Stimulated activated naive B cell treated with anti-CD40 and anti-IgM and Interleukin-4, amounts not matched to agents 10 μg/mL and 1 μg/mL and 100 μg/mL, for 72 hours (primary cell): ENCODE measurements around the gene ZNF546.
A peak's percentile ranks its signal among the peaks of the same experiment; 100 is the strongest.
"Not testable (repeated sequence)": the region's sequence is repeated elsewhere in the genome, so short reads cannot be mapped to it uniquely, and the experiment has no call there.

Source experiments
- ATAC-seq, 2 donors: fragments of 150-1000 bp; cut with Tn5 transposase; replicated peaks; 2 replicates each; pipeline ENCODE4 v1.10.0; 2021; ENCODE audit warnings: moderate library complexity in 1 of 2
- DNase-seq: peaks from one replicate; pipeline ENCODE4 v3.0.0; 2021
- H3K27ac Mint-ChIP-seq: one replicate; pipeline ENCODE4 v1.8.0; 2022; ENCODE audit warnings: mild to moderate bottlenecking, mixed read lengths
- H3K27me3 Mint-ChIP-seq, 2 donors: one replicate each; pipeline ENCODE4 v1.8.0; 2022; ENCODE audit warnings: mixed read lengths in 2 of 2
- H3K36me3 Mint-ChIP-seq, 2 donors: one replicate each; pipeline ENCODE4 v1.8.0; 2022; ENCODE audit warnings: mixed read lengths in 2 of 2, mild to moderate bottlenecking in 1 of 2
- H3K4me1 Mint-ChIP-seq, 2 donors: one replicate each; pipeline ENCODE4 v1.8.0; 2022; ENCODE audit warnings: mixed read lengths in 2 of 2, mild to moderate bottlenecking in 1 of 2
- H3K4me3 Mint-ChIP-seq, 2 donors: one replicate each; pipeline ENCODE4 v1.8.0; 2022; ENCODE audit warnings: mild to moderate bottlenecking in 2 of 2, mixed read lengths in 2 of 2, moderate library complexity in 1 of 2
- H3K9me3 Mint-ChIP-seq, 2 donors: one replicate each; pipeline ENCODE4 v1.8.0; 2022; ENCODE audit warnings: mixed read lengths in 2 of 2, mild to moderate bottlenecking in 1 of 2

Gene ZNF546

DNA sequence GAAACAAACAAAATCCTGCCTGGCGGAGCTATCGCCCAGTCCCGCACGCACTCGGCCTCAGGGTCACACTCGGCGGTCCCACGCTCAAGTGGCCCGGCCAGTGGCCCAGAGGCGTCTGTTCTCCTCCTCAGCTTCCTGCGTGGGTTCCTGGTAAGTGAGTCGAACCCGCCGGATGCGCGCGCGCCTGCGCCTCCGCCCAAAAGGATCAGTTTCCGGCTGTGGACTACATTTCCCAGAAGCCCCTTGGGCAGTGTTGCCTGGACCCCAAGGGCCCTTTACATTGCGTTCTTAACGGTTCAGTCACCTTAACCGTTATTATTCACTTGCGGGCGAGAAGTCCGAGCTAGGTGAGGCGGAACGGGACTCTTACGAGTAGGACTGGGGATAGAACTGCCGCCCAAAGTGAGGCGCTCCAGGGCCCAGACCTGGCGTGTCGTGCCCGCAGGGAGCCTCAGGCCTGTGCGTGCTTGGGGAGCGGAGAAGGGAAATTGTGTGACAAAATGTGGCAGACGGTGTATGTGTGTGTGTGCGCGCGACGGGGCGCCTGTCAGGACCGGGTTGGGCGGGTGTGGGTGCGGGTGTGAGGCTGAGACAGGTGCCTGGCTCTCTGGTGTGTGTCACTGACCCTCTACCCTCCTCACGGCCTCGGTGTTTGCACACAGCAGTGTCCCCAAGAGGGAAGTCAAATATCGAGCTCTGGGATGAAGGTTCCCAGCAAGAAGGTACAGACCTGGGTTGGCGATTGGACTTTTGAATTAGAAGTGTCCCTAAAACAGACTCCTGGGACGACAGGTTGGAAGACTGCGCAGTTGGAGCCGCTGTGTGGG is at the start of gene ZNF546:
ZNF546 (plus strand) TSS at position 250 of the 827 bp plus-strand sequence. CDS start 1,267 bp downstream, outside the sequence.
- ATAC-seq (peak; percentile 93 to 96), DNase-seq (peak; percentile 93)
- Mint-ChIP-seq H3K4me1 (peaks cover 11 to 32% of the 10 kb centered on the region in 2 donors), H3K27ac (peak within 1 kb of the TSS; percentile 97), H3K27me3 (no peaks in the 10 kb centered on the region), H3K9me3 (peaks cover 5% of the 10 kb centered on the region in 2 donors), H3K4me3 (peak within 1 kb of the TSS; percentile 90 to 95), H3K36me3 (peaks cover 13 to 23% of the 10 kb centered on the region in 2 donors)

DNA sequence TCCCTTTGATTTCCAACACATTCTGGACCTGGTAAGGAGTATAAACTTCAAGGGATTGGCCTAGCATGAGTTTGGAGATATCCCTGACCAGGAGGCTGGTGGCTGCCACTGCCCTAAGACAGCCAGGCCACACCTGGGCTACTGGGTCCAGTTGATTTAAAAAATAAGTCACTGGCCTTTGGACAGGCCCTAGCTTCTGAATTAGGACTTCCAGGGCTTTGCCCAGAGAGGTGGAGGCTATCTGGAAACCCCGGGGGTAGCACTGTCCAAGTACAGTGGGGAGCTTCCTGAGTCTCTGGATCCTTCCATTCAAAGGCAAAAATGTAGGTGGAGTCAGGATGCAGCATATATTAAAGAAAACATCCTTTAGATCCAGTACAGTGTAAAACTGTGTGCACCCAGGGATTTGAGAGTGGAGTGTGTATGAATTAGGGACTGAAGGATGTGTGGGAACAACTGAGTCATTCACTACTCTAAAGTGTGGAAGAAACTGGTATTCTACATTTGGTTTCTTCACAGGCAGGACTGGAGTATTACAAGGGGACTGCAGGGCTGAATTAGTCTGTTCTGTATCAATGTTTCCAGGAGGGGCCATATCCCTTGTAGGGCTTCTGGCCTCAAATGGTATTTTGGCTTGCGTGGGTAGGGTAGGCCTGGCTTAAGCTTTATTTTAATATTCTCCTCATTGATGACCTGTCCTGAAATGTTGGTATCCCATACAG is 47.7 kb upstream of the ZNF546 start:
- ATAC-seq, result no peak
- peaks cover 3 to 5% of the 10 kb centered on the region in 2 donors for H3K9me3 Mint-ChIP-seq
- no peaks in the 10 kb centered on the region for H3K27me3 Mint-ChIP-seq
- H3K4me1 Mint-ChIP-seq, result peaks cover 47 to 89% of the 10 kb centered on the region in 2 donors
- H3K4me3 Mint-ChIP-seq, result no peak overlapping the region
- DNase-seq, result no peak
- peaks cover 2 to 23% of the 10 kb centered on the region in 2 donors for H3K36me3 Mint-ChIP-seq
- no peak overlapping the region for H3K27ac Mint-ChIP-seq

DNA sequence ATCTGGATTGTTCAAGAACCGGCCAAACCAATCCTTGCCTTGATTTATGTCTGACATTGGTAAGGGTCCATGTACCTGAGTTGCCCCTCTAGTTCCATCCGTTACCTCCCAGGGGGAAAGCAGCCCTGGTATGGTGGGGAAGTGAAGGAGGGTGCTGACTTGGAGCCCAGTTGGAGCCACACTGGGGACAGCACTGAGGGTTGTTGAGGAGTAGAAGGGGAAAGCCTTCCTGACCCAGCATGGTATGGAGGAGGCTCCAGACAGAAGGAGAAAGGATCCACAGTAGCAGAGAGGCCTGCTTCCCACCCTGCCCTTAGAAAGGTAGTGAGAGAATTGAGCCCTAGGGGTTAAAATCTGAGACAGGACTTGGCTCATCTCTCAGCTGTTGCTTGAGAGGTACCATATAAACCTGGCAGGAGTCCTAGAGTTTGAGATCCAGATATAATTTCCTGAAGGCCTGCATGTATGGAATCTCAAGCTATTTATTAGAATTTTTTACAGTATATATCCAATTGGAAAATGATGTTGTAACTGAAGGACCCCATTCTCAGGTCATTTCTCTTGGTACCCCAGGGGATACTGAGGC is 45.7 kb upstream of the ZNF546 start:
- Mint-ChIP-seq H3K9me3 (peaks cover 3 to 5% of the 10 kb centered on the region in 2 donors), H3K36me3 (peaks cover 5 to 21% of the 10 kb centered on the region in 2 donors), H3K4me1 (peaks cover 48 to 84% of the 10 kb centered on the region in 2 donors), H3K27me3 (no peaks in the 10 kb centered on the region), H3K27ac (peak overlapping the region; percentile 70), H3K4me3 (no peak overlapping the region)
- DNase-seq, result no peak
- ATAC-seq, result no peak

DNA sequence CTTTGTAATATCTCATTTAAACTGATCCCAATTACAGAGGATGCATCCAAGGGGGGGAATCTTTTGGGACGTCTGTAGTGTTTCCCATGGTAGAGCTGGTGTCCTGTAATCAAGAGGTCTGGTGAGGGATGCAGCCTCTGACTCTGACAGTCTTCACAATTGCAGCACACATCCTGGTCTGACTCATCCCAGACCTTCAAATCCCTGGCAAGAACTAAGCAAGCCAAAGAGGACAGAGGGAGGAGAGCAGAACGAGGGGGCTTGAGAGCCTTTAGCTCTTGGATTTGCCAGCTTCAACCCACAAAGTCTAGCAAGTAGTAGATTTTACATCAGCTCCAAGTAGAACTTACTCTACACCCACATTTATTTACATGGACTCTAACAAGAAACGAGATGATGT is 45.2 kb upstream of the ZNF546 start:
- Mint-ChIP-seq H3K36me3 (peaks cover 5 to 21% of the 10 kb centered on the region in 2 donors), H3K4me1 (peaks cover 46 to 79% of the 10 kb centered on the region in 2 donors), H3K27me3 (no peaks in the 10 kb centered on the region), H3K9me3 (peaks cover 3 to 5% of the 10 kb centered on the region in 2 donors), H3K27ac (peak overlapping the region; percentile 89), H3K4me3 (peak overlapping the region in 1 of 2 donors; percentile 44)
- DNase-seq (no peak), ATAC-seq (no peak)

DNA sequence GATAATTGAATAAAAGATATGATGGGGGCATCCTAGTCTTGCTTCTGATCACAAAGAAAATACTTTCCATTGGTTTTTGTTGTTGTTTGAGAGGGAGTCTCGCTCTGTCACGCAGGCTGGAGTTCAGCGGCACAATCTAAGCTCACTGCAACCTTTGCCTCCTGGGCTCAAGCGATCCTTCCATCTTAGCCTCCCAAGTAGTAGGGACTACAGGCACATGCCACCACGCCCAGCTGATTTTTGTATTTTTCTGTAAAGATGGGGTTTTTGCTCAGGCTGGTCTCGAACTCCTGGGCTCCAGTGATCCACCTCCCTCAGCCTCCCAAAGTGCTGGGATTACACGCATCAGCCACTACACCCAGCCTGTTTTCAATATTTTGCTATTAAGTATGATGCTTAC is 42.9 kb upstream of the ZNF546 start:
- peaks cover 2 to 3% of the 10 kb centered on the region in 2 donors for H3K9me3 Mint-ChIP-seq
- DNase-seq (no peak), ATAC-seq (peak; percentile 24 to 32)
- H3K36me3 Mint-ChIP-seq, result peaks cover 5 to 17% of the 10 kb centered on the region in 2 donors
- H3K4me3 Mint-ChIP-seq, result peak overlapping the region in 1 of 2 donors; percentile 57
- peak overlapping the region; percentile 86 for H3K27ac Mint-ChIP-seq
- peaks cover 43 to 73% of the 10 kb centered on the region in 2 donors for H3K4me1 Mint-ChIP-seq
- H3K27me3 Mint-ChIP-seq, result no peaks in the 10 kb centered on the region

DNA sequence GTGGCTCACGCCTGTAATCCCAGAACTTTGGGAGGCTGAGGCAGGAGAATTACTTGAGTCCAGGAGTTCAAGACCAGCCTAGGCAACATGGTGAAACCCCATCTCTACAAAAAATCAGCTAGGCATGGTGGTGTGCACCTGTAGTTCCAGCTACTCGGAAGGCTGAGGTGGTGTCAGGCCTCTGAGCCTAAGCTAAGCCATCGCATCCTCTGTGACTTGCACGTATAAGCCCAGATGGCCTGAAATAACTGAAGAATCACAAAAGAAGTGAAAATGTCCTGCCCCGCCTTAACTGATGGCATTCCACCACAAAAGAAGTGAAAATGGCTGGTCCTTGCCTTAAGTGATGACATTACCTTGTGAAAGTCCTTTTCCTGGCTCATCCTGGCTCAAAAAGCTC is 39.0 kb upstream of the ZNF546 start:
- H3K27ac Mint-ChIP-seq, result peak overlapping the region; percentile 82
- H3K9me3 Mint-ChIP-seq, H3K27me3 Mint-ChIP-seq, H3K4me3 Mint-ChIP-seq, H3K36me3 Mint-ChIP-seq, DNase-seq, ATAC-seq: not testable (repeated sequence)
- H3K4me1 Mint-ChIP-seq, result peaks cover 32 to 56% of the 10 kb centered on the region in 2 donors

DNA sequence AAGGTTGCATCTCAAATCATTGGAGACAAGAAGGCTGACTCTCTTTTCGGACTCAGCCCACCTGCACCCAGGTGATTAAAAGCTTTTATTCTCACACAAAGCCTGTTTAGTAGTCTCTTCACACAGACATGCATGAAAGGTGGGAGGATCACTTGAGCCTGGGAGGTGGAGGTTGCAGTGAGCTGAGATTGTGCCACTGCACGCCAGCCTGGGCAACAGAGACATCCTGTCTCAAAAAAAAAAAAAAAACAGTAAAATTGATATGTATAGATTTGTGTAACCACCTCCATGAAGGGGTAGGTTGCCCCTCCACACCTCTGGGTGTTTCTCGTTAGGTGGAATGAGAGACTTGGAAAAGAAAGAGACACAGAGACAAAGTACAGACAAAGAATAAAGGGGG is 37.9 kb upstream of the ZNF546 start:
- DNase-seq, H3K36me3 Mint-ChIP-seq, H3K27me3 Mint-ChIP-seq, H3K9me3 Mint-ChIP-seq: not testable (repeated sequence)
- Mint-ChIP-seq H3K27ac (peak overlapping the region; percentile 14), H3K4me1 (peaks cover 25 to 50% of the 10 kb centered on the region in 2 donors), H3K4me3 (peak overlapping the region; percentile 15 to 16)
- ATAC-seq, result peak; percentile 36 to 55

DNA sequence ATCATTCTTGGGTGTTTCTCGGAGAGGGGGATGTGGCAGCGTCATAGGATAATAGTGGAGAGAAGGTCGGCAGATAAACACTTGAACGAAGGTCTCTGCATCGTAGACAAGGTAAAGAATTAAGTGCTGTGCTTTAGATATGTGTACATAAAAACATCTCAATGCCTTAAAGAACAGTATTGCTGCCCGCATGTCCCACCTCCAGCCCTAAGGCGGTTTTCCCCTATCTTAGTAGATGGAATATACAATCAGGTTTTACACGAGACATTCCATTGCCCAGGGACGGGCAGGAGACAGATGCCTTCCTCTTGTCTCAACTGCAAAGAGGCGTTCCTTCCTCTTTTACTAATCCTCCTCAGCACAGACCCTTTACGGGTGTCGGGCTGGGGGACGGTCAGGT is 37.5 kb upstream of the ZNF546 start:
- H3K27me3 Mint-ChIP-seq, DNase-seq, H3K36me3 Mint-ChIP-seq, ATAC-seq, H3K9me3 Mint-ChIP-seq: not testable (repeated sequence)
- Mint-ChIP-seq H3K4me1 (peaks cover 27 to 49% of the 10 kb centered on the region in 2 donors), H3K27ac (peak overlapping the region; percentile 75), H3K4me3 (peak overlapping the region; percentile 15 to 16)

DNA sequence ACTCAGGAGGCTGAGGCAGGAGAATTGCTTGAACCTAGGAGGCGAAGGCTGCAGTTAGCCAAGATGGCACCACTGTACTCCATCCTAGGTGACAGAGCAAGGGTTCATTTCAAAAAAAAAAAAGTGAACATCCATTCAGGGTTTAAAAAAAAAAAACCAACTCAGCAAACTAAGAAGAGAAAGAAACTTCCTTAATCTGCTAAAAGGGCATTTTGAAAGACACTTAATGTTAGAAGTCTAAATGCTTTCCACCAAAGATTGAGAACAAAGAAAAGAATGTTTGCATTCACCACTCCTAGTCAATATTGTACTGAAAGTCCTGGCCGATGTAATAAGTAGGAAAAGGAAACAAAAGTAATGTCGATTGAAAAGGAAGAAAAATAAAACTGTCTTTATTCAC is 33.0 kb upstream of the ZNF546 start:
- H3K9me3 Mint-ChIP-seq, result no peaks in the 10 kb centered on the region

DNA sequence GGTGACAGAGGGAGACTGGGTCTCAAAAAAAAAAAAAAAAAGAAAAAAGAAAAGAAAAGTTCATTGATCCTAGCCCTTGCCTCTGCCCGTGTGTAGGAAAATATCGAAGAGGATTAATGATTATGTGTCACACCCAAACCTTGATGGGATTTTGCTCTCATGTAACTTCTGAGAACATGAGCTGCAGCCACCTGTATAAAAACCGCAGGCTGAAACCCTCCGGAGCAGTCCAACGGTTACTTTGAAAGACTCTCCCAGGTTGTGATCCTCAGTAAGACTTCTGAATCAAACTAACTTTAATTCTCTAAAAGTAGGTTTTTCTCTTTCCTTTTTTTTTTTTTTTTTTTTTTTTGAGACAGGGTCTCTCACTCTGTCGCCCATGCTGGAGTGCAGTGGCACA is 30.2 kb upstream of the ZNF546 start:
- Mint-ChIP-seq H3K4me1 (peaks cover 17 to 31% of the 10 kb centered on the region in 2 donors), H3K4me3 (no peak overlapping the region), H3K27ac (no peak overlapping the region), H3K27me3 (no peaks in the 10 kb centered on the region), H3K36me3 (peaks cover 7 to 19% of the 10 kb centered on the region in 2 donors), H3K9me3 (no peaks in the 10 kb centered on the region)
- no peak for DNase-seq
- no peak for ATAC-seq

More for the DNA sequence above, 33.0 kb upstream of the ZNF546 start:
- Mint-ChIP-seq H3K4me3 (no peak overlapping the region), H3K27ac (no peak overlapping the region), H3K27me3 (no peaks in the 10 kb centered on the region), H3K36me3 (peaks cover 0 to 4% of the 10 kb centered on the region in 2 donors), H3K4me1 (peaks cover 16 to 33% of the 10 kb centered on the region in 2 donors)
- no peak for DNase-seq
- no peak for ATAC-seq

DNA sequence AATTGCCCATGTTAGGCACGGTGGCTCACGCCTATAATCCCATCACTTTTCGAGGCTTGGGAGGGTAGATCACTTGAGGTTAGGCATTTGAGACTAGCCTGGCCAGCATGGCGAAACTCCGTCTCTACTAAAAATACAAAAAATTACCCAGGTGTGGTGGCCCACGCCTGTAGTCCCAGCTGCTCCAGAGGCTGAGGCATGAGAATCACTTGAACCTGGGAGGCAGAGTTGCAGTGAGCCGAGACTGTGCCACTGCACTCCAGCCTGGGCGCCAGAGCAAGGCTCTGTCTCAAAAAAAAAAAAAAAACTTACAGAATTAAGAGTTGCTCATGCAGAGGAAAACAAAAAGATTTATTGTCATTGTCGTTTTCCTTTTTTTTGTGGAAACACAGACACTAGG is 29.3 kb upstream of the ZNF546 start:
- no peaks in the 10 kb centered on the region for H3K27me3 Mint-ChIP-seq
- H3K36me3 Mint-ChIP-seq, result peaks cover 8 to 22% of the 10 kb centered on the region in 2 donors
- H3K27ac Mint-ChIP-seq, result no peak overlapping the region
- ATAC-seq (no peak), DNase-seq (no peak)
- H3K4me3 Mint-ChIP-seq, result no peak overlapping the region
- peaks cover 21 to 38% of the 10 kb centered on the region in 2 donors for H3K4me1 Mint-ChIP-seq
- H3K9me3 Mint-ChIP-seq, result no peaks in the 10 kb centered on the region

DNA sequence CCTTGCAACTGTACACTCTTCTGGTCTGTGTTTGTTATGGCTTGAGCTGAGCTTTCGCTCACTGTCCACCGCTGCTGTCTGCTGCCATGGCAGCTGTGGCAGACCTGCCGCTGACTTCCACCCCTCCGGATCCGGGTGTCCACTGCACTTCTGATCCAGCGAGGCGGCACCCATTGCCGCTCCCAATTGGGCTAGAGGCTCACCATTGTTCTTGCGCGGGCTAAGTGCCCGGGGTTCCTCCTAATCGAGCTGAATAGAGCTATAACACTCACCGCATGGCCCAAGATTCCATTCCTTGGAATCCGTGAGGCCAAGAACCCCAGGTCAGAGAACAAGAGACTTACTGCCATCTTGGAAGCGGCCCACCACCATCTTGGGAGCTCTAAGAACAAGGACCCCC is 28.1 kb upstream of the ZNF546 start:
- no peak overlapping the region for H3K4me3 Mint-ChIP-seq
- peaks cover 16 to 30% of the 10 kb centered on the region in 2 donors for H3K36me3 Mint-ChIP-seq
- peaks cover 24 to 39% of the 10 kb centered on the region in 2 donors for H3K4me1 Mint-ChIP-seq
- no peaks in the 10 kb centered on the region for H3K27me3 Mint-ChIP-seq
- no peak for DNase-seq
- no peak overlapping the region for H3K27ac Mint-ChIP-seq
- H3K9me3 Mint-ChIP-seq, result no peaks in the 10 kb centered on the region
- ATAC-seq, result no peak

DNA sequence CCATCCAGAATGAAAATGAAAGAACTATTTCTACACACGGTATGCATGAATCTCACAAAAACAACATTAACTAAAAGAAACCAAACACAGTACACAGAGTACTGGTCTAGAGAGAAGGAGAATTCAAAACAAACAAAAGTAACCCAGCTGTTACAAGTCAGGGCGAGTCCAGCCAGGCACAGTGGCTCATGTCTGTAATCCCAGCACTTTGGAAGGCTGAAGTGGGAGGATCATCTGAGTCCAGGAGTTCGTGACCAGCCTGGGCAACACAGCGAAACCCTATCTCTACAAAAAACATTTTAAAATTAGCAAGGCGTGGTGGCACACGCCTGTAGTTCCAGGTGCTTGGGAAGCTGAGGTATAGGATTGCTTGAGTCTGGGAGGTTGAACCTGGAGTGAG is 27.6 kb upstream of the ZNF546 start:
- peaks cover 24 to 41% of the 10 kb centered on the region in 2 donors for H3K4me1 Mint-ChIP-seq
- no peak for DNase-seq

More for the DNA sequence above, 27.6 kb upstream of the ZNF546 start:
- H3K4me3 Mint-ChIP-seq, result peak overlapping the region; percentile 0 to 89
- no peak for ATAC-seq
- no peaks in the 10 kb centered on the region for H3K27me3 Mint-ChIP-seq
- peaks cover 19 to 33% of the 10 kb centered on the region in 2 donors for H3K36me3 Mint-ChIP-seq
- peak overlapping the region; percentile 98 for H3K27ac Mint-ChIP-seq
- H3K9me3 Mint-ChIP-seq, result no peaks in the 10 kb centered on the region
